Kidney capillary endothelial cell (primary cell): ENCODE data around the gene WBP2.

Source experiments
- DNase-seq: peaks from one replicate; pipeline ENCODE4 v3.0.0-alpha.2; 2018; ENCODE audit warnings: low spot score

WBP2 gene

GRCh38 chr17:75828076-75828400 lies 27.1 kb downstream of the WBP2 start:
- DNase-seq = peak; percentile 40

- peak; percentile 72 for DNase-seq
Measured at GRCh38 chr17:75827308-75828075, 27.6 kb downstream of the WBP2 start.

GRCh38 chr17:75826561-75827307 lies 28.4 kb downstream of the WBP2 start:
- no peak for DNase-seq

- DNase-seq = no peak
Measured at GRCh38 chr17:75825748-75826370, 29.3 kb downstream of the WBP2 start.

- no peak for DNase-seq
Measured at GRCh38 chr17:75825149-75825552, 30.0 kb downstream of the WBP2 start.

GRCh38 chr17:75824666-75825065 lies 30.5 kb downstream of the WBP2 start:
- no peak for DNase-seq

- no peak for DNase-seq
Measured at GRCh38 chr17:75824050-75824552, 31.0 kb downstream of the WBP2 start.

GRCh38 chr17:75823257-75824041 lies 31.7 kb downstream of the WBP2 start:
- no peak for DNase-seq

- DNase-seq = no peak
Measured at GRCh38 chr17:75822800-75823166, 32.4 kb downstream of the WBP2 start.

- no peak for DNase-seq
Measured at GRCh38 chr17:75822119-75822799, 32.9 kb downstream of the WBP2 start.

- DNase-seq = no peak
Measured at GRCh38 chr17:75821552-75821951, 33.6 kb downstream of the WBP2 start.

GRCh38 chr17:75820094-75821080 lies 34.7 kb downstream of the WBP2 start:
- no peak for DNase-seq

GRCh38 chr17:75819678-75820077 lies 35.5 kb downstream of the WBP2 start:
- DNase-seq = no peak

GRCh38 chr17:75819116-75819515 lies 36.0 kb downstream of the WBP2 start:
- no peak for DNase-seq

GRCh38 chr17:75818326-75818885 lies 36.7 kb downstream of the WBP2 start:
- no peak for DNase-seq

- no peak for DNase-seq
Measured at GRCh38 chr17:75817571-75817970, 37.6 kb downstream of the WBP2 start.

GRCh38 chr17:75816693-75817092 lies 38.4 kb downstream of the WBP2 start:
- no peak for DNase-seq

- DNase-seq = no peak
Measured at GRCh38 chr17:75815399-75815798, 39.7 kb downstream of the WBP2 start.

GRCh38 chr17:75814900-75815373 lies 40.2 kb downstream of the WBP2 start:
- peak; percentile 53 for DNase-seq

- DNase-seq = no peak
Measured at GRCh38 chr17:75814021-75814395, 41.1 kb downstream of the WBP2 start.
